Measurements from ENCODE around the gene CABP7.

CABP7 gene

GRCh38 chr22:29765905-29766631 is 46.3 kb downstream of the CABP7 start:
- Histone ChIP-seq H3K9ac (ENCODE audit: insufficient read length) (peak overlapping the region; percentile 78), H3K36me3 (ENCODE audit: insufficient read depth, low read length) (peaks cover 23% of the 10 kb centered on the region), H3K9me3 (ENCODE audit: low read depth, low read length) (no peaks in the 10 kb centered on the region), H3K27ac (peak overlapping the region; percentile 4; the same call in 1 of the 2 replicates), H3K4me3 (peak overlapping the region; percentile 99)
- TF ChIP-seq FOXP2 (optimal IDR thresholded peaks at IDR 0.05; ENCODE audit: control extremely low read depth, extremely low read length, insufficient read depth) (no peak), POLR2AphosphoS5 (IDR thresholded peaks at IDR 0.05; ENCODE audit: borderline replicate concordance, low read depth, low read length) (no peak), EZH2 (IDR thresholded peaks at IDR 0.05) (no peak)
- no peak for DNase-seq (ENCODE audit: low read depth, low spot score)

- Histone ChIP-seq H3K4me3 (peak within 1 kb of the TSS; percentile 99), H3K9me3 (ENCODE audit: low read depth, low read length) (no peaks in the 10 kb centered on the region), H3K27ac (peak within 1 kb of the TSS; percentile 96), H3K9ac (ENCODE audit: insufficient read length) (peak within 1 kb of the TSS; percentile 97), H3K36me3 (ENCODE audit: insufficient read depth, low read length) (peaks cover 23% of the 10 kb centered on the region)
- TF ChIP-seq POLR2AphosphoS5 (IDR thresholded peaks at IDR 0.05; ENCODE audit: borderline replicate concordance, low read depth, low read length) = peak; percentile 66
- TF ChIP-seq EZH2 (IDR thresholded peaks at IDR 0.05) = no peak
- DNase-seq (ENCODE audit: low read depth, low spot score) = peak; percentile 92
Observed at GRCh38 chr22:29766632-29767170, 46.9 kb downstream of the CABP7 start, which contains the start of gene ZMAT5. Gene ZMAT5 (minus strand): TSS chr22:29767007. CDS start chr22:29748544, 18,463 bp downstream.

DNA sequence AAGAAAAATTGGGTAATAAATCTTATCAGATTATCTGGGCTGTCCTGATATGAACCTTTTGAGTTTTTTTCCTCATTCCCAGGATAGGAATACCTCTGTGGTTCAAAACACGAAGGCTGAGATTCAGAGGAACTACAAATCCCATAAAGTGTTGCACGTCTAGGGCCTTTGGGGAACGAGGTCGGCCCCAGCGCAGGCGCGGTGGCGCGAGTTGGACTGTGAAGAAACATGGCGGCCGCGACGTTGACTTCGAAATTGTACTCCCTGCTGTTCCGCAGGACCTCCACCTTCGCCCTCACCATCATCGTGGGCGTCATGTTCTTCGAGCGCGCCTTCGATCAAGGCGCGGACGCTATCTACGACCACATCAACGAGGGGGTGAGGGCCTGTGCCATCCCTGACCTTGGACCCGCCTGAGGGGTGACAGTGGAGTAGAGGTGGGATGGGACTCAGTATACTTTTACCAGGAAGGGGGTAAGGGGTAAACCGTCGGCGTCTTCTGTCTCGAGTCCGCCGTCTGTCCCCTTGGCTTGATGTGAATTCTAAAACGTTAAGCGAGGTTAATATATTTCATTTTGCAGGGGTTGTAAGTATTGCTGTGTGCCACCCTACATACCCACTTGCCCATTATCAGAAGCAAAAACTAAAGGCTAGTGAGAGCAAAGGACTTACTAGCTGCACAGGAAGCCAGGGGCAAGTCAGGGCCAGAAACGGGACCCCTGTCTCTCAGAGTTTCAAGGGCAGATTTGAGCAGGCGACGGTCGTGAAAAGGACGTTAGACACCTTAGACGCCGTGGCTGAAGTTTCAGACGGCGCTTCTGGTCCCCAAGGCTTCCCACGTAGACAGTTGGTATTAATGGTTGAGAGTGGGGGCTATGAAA is 47.6 kb downstream of the CABP7 start, which contains the start of gene UQCR10:
Gene UQCR10 (plus strand): TSS at position 199 of the 881 bp plus-strand sequence. CDS start 30 bp downstream, at position 229.
- Histone ChIP-seq H3K9me3 (ENCODE audit: low read depth, low read length) (no peaks in the 10 kb centered on the region), H3K9ac (ENCODE audit: insufficient read length) (peak within 1 kb of the TSS; percentile 97), H3K27ac (peak within 1 kb of the TSS; percentile 96), H3K4me3 (peak within 1 kb of the TSS; percentile 99), H3K36me3 (ENCODE audit: insufficient read depth, low read length) (peaks cover 23% of the 10 kb centered on the region)
- TF ChIP-seq EZH2 (IDR thresholded peaks at IDR 0.05) (no peak), POLR2AphosphoS5 (IDR thresholded peaks at IDR 0.05; ENCODE audit: borderline replicate concordance, low read depth, low read length) (peak; percentile 86)
- DNase-seq (ENCODE audit: low read depth, low spot score) = peak; percentile 83

- TF ChIP-seq EZH2 (IDR thresholded peaks at IDR 0.05) = no peak
- no peak for TF ChIP-seq POLR2AphosphoS5 (IDR thresholded peaks at IDR 0.05; ENCODE audit: borderline replicate concordance, low read depth, low read length)
- no peak for TF ChIP-seq FOXP2 (optimal IDR thresholded peaks at IDR 0.05; ENCODE audit: control extremely low read depth, extremely low read length, insufficient read depth)
- Histone ChIP-seq H3K9ac (ENCODE audit: insufficient read length) (peak overlapping the region; percentile 97), H3K9me3 (ENCODE audit: low read depth, low read length) (no peaks in the 10 kb centered on the region), H3K4me3 (peak overlapping the region; percentile 99), H3K27ac (no peak overlapping the region), H3K36me3 (ENCODE audit: insufficient read depth, low read length) (peaks cover 23% of the 10 kb centered on the region)
- no peak for DNase-seq (ENCODE audit: low read depth, low spot score)
Observed at GRCh38 chr22:29768052-29768693, 48.4 kb downstream of the CABP7 start.

- H3K4me3 ChIP-seq = no peak overlapping the region
- H3K9ac ChIP-seq (ENCODE audit: insufficient read length) = no peak overlapping the region
- H3K36me3 ChIP-seq (ENCODE audit: insufficient read depth, low read length) = peaks cover 23% of the 10 kb centered on the region
- H3K9me3 ChIP-seq (ENCODE audit: low read depth, low read length) = no peaks in the 10 kb centered on the region
- no peak for DNase-seq (ENCODE audit: low read depth, low spot score)
- H3K27ac ChIP-seq = no peak overlapping the region
- TF ChIP-seq EZH2 (IDR thresholded peaks at IDR 0.05) (no peak), FOXP2 (optimal IDR thresholded peaks at IDR 0.05; ENCODE audit: control extremely low read depth, extremely low read length, insufficient read depth) (no peak), POLR2AphosphoS5 (IDR thresholded peaks at IDR 0.05; ENCODE audit: borderline replicate concordance, low read depth, low read length) (no peak)
Observed at GRCh38 chr22:29769723-29770321, 50.0 kb downstream of the CABP7 start.

GRCh38 chr22:29772170-29772641 is 52.4 kb downstream of the CABP7 start:
- no peak for DNase-seq (ENCODE audit: low read depth, low spot score)
- Histone ChIP-seq H3K36me3 (ENCODE audit: insufficient read depth, low read length) (peaks cover 23% of the 10 kb centered on the region), H3K27ac (no peak overlapping the region), H3K9ac (ENCODE audit: insufficient read length) (no peak overlapping the region), H3K4me3 (no peak overlapping the region), H3K9me3 (ENCODE audit: low read depth, low read length) (no peaks in the 10 kb centered on the region)
- no peak for TF ChIP-seq EZH2 (IDR thresholded peaks at IDR 0.05)
- no peak for TF ChIP-seq FOXP2 (optimal IDR thresholded peaks at IDR 0.05; ENCODE audit: control extremely low read depth, extremely low read length, insufficient read depth)
- no peak for TF ChIP-seq POLR2AphosphoS5 (IDR thresholded peaks at IDR 0.05; ENCODE audit: borderline replicate concordance, low read depth, low read length)

DNA sequence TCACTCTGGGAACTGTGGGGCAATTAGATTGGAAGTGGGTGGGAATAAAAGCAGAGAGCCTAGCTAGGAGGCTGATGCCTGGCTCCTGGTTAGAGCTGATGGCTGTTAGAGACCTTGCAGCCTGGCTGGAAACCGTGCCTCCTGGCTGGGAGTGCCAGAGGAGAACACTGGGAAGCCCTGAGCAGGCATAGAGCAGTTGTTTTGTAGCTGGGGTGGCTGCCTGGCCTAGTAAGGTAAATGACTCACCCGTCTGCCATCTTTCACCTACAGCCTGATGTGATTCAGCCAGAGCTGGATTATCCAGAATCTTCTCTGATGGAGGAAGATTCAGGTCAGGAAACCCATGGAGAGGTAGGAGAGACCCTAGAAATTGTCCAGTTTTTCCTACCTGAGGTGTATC is 53.4 kb downstream of the CABP7 start:
- TF ChIP-seq POLR2AphosphoS5 (IDR thresholded peaks at IDR 0.05; ENCODE audit: borderline replicate concordance, low read depth, low read length) (no peak), FOXP2 (optimal IDR thresholded peaks at IDR 0.05; ENCODE audit: control extremely low read depth, extremely low read length, insufficient read depth) (no peak), EZH2 (IDR thresholded peaks at IDR 0.05) (no peak)
- H3K27ac ChIP-seq = no peak overlapping the region
- no peaks in the 10 kb centered on the region for H3K9me3 ChIP-seq (ENCODE audit: low read depth, low read length)
- no peak overlapping the region for H3K4me3 ChIP-seq
- H3K36me3 ChIP-seq (ENCODE audit: insufficient read depth, low read length) = peaks cover 21% of the 10 kb centered on the region
- no peak overlapping the region for H3K9ac ChIP-seq (ENCODE audit: insufficient read length)
- no peak for DNase-seq (ENCODE audit: low read depth, low spot score)
